GM12878 (cell line): Measurements from ENCODE around the gene AKAP9. TPM values are rescaled to one million over a fixed set of nuclear protein-coding genes. Genes with fewer than 3 reads are reported as not detected.

Experiments
- ATAC-seq: fragments of 200-7000 bp; cut with Tn5 transposase; 3 replicates; pipeline ENCODE4 v1.9.1; 2020; ENCODE audit warnings: mild to moderate bottlenecking, moderate library complexity
- BruUV-seq: library from RNA; stranded (reverse); fragments of 400-500 nt; replicated peaks from 2 replicates; lab custom pipeline; 2021; lab: Mats Ljungman, UMichigan
- CTCF ChIA-PET: fragments of 300-600 bp; sonication (Branson Sonifier 250); formaldehyde crosslinking; extraction: SDS; loops from one replicate; lab custom pipeline; 2021; ENCODE audit warnings: inconsistent platforms; lab: Yijun Ruan, JAX
- POLR2A ChIA-PET: fragments of 350-600 bp; formaldehyde crosslinking; extraction: SDS; loops from one replicate; lab custom pipeline; 2021; ENCODE audit warnings: inconsistent platforms; lab: Charles Lee
- RAD21 ChIA-PET: fragments of 300-600 bp; sonication (Branson Sonifier 250); formaldehyde crosslinking; loops from one replicate; lab custom pipeline; 2023; ENCODE audit warnings: antibody characterized with exemption; ENCODE audit not compliant: unreplicated experiment; lab: Charles Lee
- SMC1A ChIA-PET: fragments of 300-600 bp; sonication (Branson Sonifier 250); formaldehyde crosslinking; loops from one replicate; lab custom pipeline; 2023; ENCODE audit not compliant: unreplicated experiment, uncharacterized antibody; lab: Charles Lee
- DNase-seq: peaks from one replicate; pipeline ENCODE4 v3.0.0-alpha.2; 2011; ENCODE audit warnings: low read depth, low spot score
- FAIRE-seq: peaks from 3 replicates; lab custom pipeline; 2011; peaks lifted over from hg19 to GRCh38; lab: Jason Lieb, UNC
- H2AFZ ChIP-seq: 2 replicates; pipeline ENCODE4 v1.6.0; 2011; ENCODE audit warnings: low read depth, low read length, control low read depth; ENCODE audit not compliant: control insufficient read depth
- H3K27ac ChIP-seq: 2 replicates; pipeline ENCODE4 v1.5.1; 2011; ENCODE audit warnings: control low read depth; ENCODE audit not compliant: control insufficient read depth, insufficient read depth
- H3K27me3 ChIP-seq, 2 experiments: replicated peaks in 1 of 2; 2 replicates each; pipeline versions ENCODE4 v1.6.0 to v1.6.1; 2011; ENCODE audit warnings: low read length in 1 of 2; ENCODE audit not compliant: control insufficient read depth in 2 of 2, insufficient read depth in 2 of 2
- H3K36me3 ChIP-seq, 2 experiments: 2 replicates each; pipeline ENCODE4 v1.5.1; 2011; ENCODE audit warnings: low read length in 1 of 2; ENCODE audit not compliant: control insufficient read depth in 2 of 2, insufficient read depth in 2 of 2
- H3K4me1 ChIP-seq: 2 replicates; pipeline ENCODE4 v1.6.1; 2011; ENCODE audit warnings: mild to moderate bottlenecking, low read length, moderate library complexity, mixed read lengths; ENCODE audit not compliant: control insufficient read depth, insufficient read depth
- H3K4me2 ChIP-seq: 2 replicates; pipeline ENCODE4 v1.6.0; 2011; ENCODE audit warnings: control low read depth; ENCODE audit not compliant: control insufficient read depth, insufficient read depth
- H3K4me3 ChIP-seq: fragments of 200-600 bp; sonication (generic); 2 replicates; pipeline ENCODE4 v1.5.1; 2016
- H3K79me2 ChIP-seq: 2 replicates; pipeline ENCODE4 v1.6.0; 2011; ENCODE audit warnings: low read length; ENCODE audit not compliant: control insufficient read depth, insufficient read depth
- H3K9ac ChIP-seq: 2 replicates; pipeline ENCODE4 v1.8.0; 2011; ENCODE audit warnings: low read length, control low read depth, mixed read lengths; ENCODE audit not compliant: control insufficient read depth, insufficient read depth
- H3K9me3 ChIP-seq: replicated peaks from 3 replicates; pipeline ENCODE4 v1.5.1; 2011; ENCODE audit warnings: mild to moderate bottlenecking, low read length; ENCODE audit not compliant: control insufficient read depth, insufficient read depth
- H4K20me1 ChIP-seq: 2 replicates; pipeline ENCODE4 v1.6.0; 2011; ENCODE audit not compliant: control insufficient read depth, insufficient read depth
- BHLHE40 ChIP-seq, 2 experiments: fragments of 450-650 bp in 1 of 2; IDR thresholded peaks; 2 replicates each; pipeline ENCODE4 v1.6.1; 2011 to 2017; ENCODE audit warnings: low read depth in 2 of 2, borderline replicate concordance in 1 of 2, improper control_type of control experiment in 1 of 2, low read length in 1 of 2, mild to moderate bottlenecking in 1 of 2
- EZH2 ChIP-seq: IDR thresholded peaks from 2 replicates; pipeline ENCODE4 v1.6.1; 2012; ENCODE audit warnings: low read depth, mild to moderate bottlenecking, control low read depth, inconsistent platforms, low read length, borderline replicate concordance; ENCODE audit not compliant: control insufficient read depth
- NBN ChIP-seq: fragments of 450-650 bp; IDR thresholded peaks from 2 replicates; pipeline ENCODE4 v1.6.1; 2016
- PML ChIP-seq: IDR thresholded peaks from 2 replicates; pipeline ENCODE4 v1.6.1; 2012; ENCODE audit warnings: low read length, inconsistent platforms
- RBBP5 ChIP-seq: fragments of 200-600 bp; sonication (generic); conservative IDR thresholded peaks from 2 replicates; pipeline ENCODE4 v1.6.1; 2016
- SMC3 ChIP-seq: IDR thresholded peaks from 2 replicates; pipeline ENCODE4 v1.6.1; 2011; ENCODE audit warnings: low read length, improper control_type of control experiment, borderline replicate concordance
- SREBF2 ChIP-seq: IDR thresholded peaks from 2 replicates; pipeline ENCODE4 v1.6.1; 2012; ENCODE audit warnings: mild to moderate bottlenecking, low read length
- TARDBP ChIP-seq: IDR thresholded peaks from 2 replicates; pipeline ENCODE4 v1.6.1; 2016; ENCODE audit warnings: borderline replicate concordance
- TCF7 ChIP-seq: IDR thresholded peaks from 2 replicates; pipeline ENCODE4 v1.6.1; 2014; ENCODE audit warnings: antibody characterized with exemption, borderline replicate concordance
- YY1 ChIP-seq: IDR thresholded peaks from 2 replicates; pipeline ENCODE4 v1.6.1; 2011; ENCODE audit warnings: low read depth, mild to moderate bottlenecking, low read length
- WGBS: methylation state at CpG from one replicate; pipeline ENCODE4 v1.1.6; 2016; ENCODE audit warnings: low lambda C conversion rate; ENCODE audit not compliant: insufficient replicate concordance, insufficient coverage; ENCODE audit errors: missing lambda C conversion rate; 5-methylcytosine and 5-hydroxymethylcytosine counted together
- in situ Hi-C: fragments of 300-500 bp; cut with MboI; formaldehyde crosslinking; loops from 9 replicates; pipeline ENCODE4 v1.14.3; 2018; ENCODE audit warnings: mixed read lengths
- intact Hi-C: fragments of 100-400 bp; cut with micrococcal nuclease; formaldehyde crosslinking; loops from one replicate; pipeline ENCODE4 v1.14.2; 2022; ENCODE audit not compliant: unreplicated experiment
- polyA plus RNA-seq, 11 experiments: library from polyadenylated mRNA; depleted of rRNA in 4 of 11; unstranded in 6 of 11; stranded (reverse) in 5 of 11; fragments of >200 nt; fragmentation: Nextera tagmentation in 4 of 11; fragmentation: Illumina TruSeq in 1 of 11; extraction: Ambion mirVana in 4 of 11; extraction: Trizol in 1 of 11; gene quantifications; 1 replicate in 1 of 11; 2 replicates in 10 of 11; pipeline versions ENCODE4 v1.2.1 to v1.2.3, GENCODE V29; 2011 to 2016; ENCODE audit warnings: inconsistent platforms in 2 of 11, missing spikeins in 2 of 11, low read depth in 1 of 11
- total RNA-seq, 4 experiments: library from RNA; depleted of rRNA in 3 of 4; stranded (reverse); fragments of >200 nt in 3 of 4; fragmentation: Illumina TruSeq in 1 of 4; extraction: Trizol in 1 of 4; gene quantifications; 2 replicates each; pipeline versions ENCODE4 v1.2.1 to v1.2.3, GENCODE V29; 2013 to 2021
- TF ChIP-seq, protein P1 (sequence below): IDR thresholded peaks from 2 replicates; pipeline ENCODE4 v1.6.1; 2011; ENCODE audit warnings: borderline replicate concordance, low read depth, mild to moderate bottlenecking, moderate library complexity, mixed read lengths, low read length; ENCODE audit not compliant: insufficient read depth; ENCODE audit errors: extremely low read length
- TF ChIP-seq, protein P2 (sequence below): fragments of 450-650 bp; IDR thresholded peaks from 2 replicates; pipeline ENCODE4 v1.6.1; 2017; ENCODE audit warnings: mild to moderate bottlenecking, low read depth, inconsistent platforms; ENCODE audit not compliant: poor library complexity, severe bottlenecking

The AKAP9 gene
- total and polyA plus RNA-seq, 10 of the 15 experiments (the other 5 are each of a cell fraction or from before 2014, with no cell fraction given): 21.1 to 62.8 (median 31.6) TPM

DNA sequence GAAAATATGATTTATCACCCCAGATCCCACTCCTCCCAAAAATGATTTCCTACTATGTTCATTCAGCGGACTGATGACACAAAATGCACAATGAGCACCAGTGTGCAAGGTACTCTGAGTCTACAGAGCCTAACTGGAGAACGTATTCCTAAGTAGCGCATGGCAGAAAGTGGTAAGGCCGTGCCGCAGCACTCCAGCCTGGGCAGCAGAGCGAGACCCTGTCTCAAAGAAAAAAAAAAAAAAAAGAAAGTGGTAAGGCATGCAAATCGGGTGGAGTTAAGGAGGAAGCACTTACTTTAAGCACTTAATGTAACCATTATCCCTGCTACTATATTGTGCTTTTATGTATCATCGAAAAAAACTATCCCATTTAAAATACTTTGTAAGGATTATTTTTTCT is 168.2 kb downstream of the AKAP9 start:
- intact Hi-C loops (no loop called here), in situ Hi-C loops (no loop called here)
- BruUV-seq: no TSS peak
- SMC1A ChIA-PET: interaction anchor here (0.6 to 1.1 kb wide), 2 partner anchors 13 to 32 kb away, joined by 3 read pairs; no protein-coding TSS in a partner anchor
- Histone ChIP-seq H3K4me3 (no peak overlapping the region), H3K36me3 (peaks cover 0 to 18% of the 10 kb centered on the region in 2 experiments; a peak in 2 of 4 replicates), H3K4me2 (no peak overlapping the region), H3K27me3 (no peaks in the 10 kb centered on the region), H4K20me1 (no peaks in the 10 kb centered on the region), H3K9me3 (no peaks in the 10 kb centered on the region), H3K27ac (no peak overlapping the region), H3K4me1 (no peaks in the 10 kb centered on the region), H2AFZ (no peak overlapping the region), H3K9ac (no peak overlapping the region), H3K79me2 (no peaks in the 10 kb centered on the region)
- no peak for TF ChIP-seq YY1
- TF ChIP-seq, protein P1, sequence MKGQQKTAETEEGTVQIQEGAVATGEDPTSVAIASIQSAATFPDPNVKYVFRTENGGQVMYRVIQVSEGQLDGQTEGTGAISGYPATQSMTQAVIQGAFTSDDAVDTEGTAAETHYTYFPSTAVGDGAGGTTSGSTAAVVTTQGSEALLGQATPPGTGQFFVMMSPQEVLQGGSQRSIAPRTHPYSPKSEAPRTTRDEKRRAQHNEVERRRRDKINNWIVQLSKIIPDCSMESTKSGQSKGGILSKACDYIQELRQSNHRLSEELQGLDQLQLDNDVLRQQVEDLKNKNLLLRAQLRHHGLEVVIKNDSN: no peak
- DNase-seq: no peak
- ATAC-seq: no peak; the same call in 2 of the 3 replicates
- no peak for FAIRE-seq
- POLR2A ChIA-PET: no interaction called here
- RAD21 ChIA-PET: no interaction called here
- WGBS: 34% methylated on average over 8 of the region's 8 CpGs
- CTCF ChIA-PET: interaction anchor here (0.6 to 1.8 kb wide), 3 partner anchors 11 to 392 kb away, joined by 3 to 5 read pairs (median 3); partner anchors contain the start of gene LRRD1

DNA sequence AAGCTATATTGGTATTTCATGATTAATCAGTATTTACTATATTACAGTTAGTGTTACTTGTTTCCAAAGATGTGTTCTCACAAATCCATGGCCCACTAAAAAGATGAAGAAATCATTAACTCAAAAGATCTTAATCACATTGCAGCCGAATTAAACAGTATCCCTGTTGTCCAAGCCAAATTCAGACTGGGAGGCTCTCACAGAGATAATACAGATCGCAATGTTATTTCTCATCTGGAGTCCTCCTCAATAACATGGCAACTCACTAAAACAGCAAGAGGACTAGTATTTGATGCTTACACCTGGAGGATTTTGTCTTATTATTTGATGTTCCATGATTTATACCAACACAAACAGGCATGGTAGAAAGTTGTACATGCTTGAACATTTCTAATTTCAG is 170.2 kb downstream of the AKAP9 start:
- Histone ChIP-seq H3K4me1 (no peaks in the 10 kb centered on the region), H2AFZ (no peak overlapping the region), H3K4me3 (no peak overlapping the region), H3K4me2 (no peak overlapping the region), H3K27me3 (no peaks in the 10 kb centered on the region), H3K36me3 (peaks cover 0 to 22% of the 10 kb centered on the region in 2 experiments; a peak in 2 of 4 replicates), H3K9me3 (no peaks in the 10 kb centered on the region), H3K79me2 (no peaks in the 10 kb centered on the region), H3K9ac (no peak overlapping the region), H4K20me1 (no peaks in the 10 kb centered on the region), H3K27ac (no peak overlapping the region)
- ATAC-seq (no peak), DNase-seq (no peak), FAIRE-seq (no peak)
- POLR2A ChIA-PET: no interaction called here
- WGBS: 97% methylated on average over 2 of the region's 2 CpGs
- SMC1A ChIA-PET: no interaction called here
- TF ChIP-seq NBN (no peak), PML (no peak), TCF7 (no peak), TARDBP (no peak), SREBF2 (no peak), RBBP5 (no peak), SMC3 (no peak), BHLHE40 (IDR thresholded peaks at IDR 0.05; ENCODE audit: borderline replicate concordance in 1 of 2, low read depth in 2 of 2, low read length in 1 of 2) (no peak), EZH2 (no peak)
- TF ChIP-seq, protein P2, sequence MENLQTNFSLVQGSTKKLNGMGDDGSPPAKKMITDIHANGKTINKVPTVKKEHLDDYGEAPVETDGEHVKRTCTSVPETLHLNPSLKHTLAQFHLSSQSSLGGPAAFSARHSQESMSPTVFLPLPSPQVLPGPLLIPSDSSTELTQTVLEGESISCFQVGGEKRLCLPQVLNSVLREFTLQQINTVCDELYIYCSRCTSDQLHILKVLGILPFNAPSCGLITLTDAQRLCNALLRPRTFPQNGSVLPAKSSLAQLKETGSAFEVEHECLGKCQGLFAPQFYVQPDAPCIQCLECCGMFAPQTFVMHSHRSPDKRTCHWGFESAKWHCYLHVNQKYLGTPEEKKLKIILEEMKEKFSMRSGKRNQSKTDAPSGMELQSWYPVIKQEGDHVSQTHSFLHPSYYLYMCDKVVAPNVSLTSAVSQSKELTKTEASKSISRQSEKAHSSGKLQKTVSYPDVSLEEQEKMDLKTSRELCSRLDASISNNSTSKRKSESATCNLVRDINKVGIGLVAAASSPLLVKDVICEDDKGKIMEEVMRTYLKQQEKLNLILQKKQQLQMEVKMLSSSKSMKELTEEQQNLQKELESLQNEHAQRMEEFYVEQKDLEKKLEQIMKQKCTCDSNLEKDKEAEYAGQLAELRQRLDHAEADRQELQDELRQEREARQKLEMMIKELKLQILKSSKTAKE: no peak
- intact Hi-C loops (no loop called here), in situ Hi-C loops (no loop called here)
- BruUV-seq: no TSS peak
- RAD21 ChIA-PET: no interaction called here
- CTCF ChIA-PET: interaction anchor here (1.8 kb wide), 1 partner anchor 68 kb away, joined by 5 read pairs; the partner anchor contains the start of gene LRRD1
